GM18870 (cell line): ENCODE results near the gene ABLIM2.
A peak's percentile ranks its signal among the peaks of the same experiment; 100 is the strongest.

Experiments used
- ATAC-seq: cut with Tn5 transposase; IDR thresholded peaks from one replicate; pipeline ENCODE4 v1.9.1; 2021; ENCODE audit warnings: moderate library complexity; ENCODE audit not compliant: unreplicated experiment

Gene ABLIM2

DNA sequence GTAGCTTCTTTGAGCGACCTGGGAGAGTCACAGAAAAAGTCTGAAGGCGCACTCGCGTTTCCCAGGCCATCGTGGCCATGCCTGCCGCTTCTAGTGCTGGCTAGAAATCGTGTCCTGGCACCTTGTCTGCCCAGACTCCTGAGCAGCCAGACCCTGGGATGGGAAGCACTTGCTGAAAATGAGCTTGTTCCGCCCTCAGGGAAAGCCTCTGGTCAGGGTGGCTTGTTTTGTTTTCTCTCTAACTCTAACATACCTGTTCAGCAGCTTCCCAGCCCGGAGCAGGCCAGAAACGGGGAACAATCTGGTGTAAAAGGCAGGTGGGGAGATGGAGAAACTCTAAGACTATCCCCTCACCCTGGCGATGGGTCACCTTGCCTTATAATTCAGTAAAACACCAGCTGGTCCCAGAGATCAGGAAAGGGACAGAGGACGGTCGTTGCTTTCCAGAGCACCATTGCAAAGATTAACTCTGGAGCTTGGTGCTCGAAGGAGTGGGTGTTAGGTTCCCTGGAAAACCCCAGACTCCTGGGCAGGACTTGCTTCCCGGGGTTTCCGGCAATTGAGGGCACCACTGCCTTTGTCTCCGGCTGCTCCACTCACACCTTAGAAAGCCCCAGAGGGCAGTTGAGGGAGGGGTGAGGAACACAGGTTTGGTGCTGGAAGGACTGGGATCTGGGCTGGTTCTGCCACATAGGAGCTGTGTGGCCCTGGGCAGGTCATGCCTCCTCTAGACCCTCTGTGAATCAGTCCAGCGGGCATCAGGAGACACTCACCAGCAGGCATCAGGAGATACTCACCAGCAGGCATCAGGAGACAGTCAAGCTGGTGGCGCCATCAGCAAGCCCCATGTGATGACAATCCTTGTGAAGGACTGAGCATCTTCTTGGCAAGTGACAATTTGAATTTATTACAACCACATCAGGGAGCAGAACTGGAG lies 36.0 kb upstream of the ABLIM2 start:
- ATAC-seq, result no peak

DNA sequence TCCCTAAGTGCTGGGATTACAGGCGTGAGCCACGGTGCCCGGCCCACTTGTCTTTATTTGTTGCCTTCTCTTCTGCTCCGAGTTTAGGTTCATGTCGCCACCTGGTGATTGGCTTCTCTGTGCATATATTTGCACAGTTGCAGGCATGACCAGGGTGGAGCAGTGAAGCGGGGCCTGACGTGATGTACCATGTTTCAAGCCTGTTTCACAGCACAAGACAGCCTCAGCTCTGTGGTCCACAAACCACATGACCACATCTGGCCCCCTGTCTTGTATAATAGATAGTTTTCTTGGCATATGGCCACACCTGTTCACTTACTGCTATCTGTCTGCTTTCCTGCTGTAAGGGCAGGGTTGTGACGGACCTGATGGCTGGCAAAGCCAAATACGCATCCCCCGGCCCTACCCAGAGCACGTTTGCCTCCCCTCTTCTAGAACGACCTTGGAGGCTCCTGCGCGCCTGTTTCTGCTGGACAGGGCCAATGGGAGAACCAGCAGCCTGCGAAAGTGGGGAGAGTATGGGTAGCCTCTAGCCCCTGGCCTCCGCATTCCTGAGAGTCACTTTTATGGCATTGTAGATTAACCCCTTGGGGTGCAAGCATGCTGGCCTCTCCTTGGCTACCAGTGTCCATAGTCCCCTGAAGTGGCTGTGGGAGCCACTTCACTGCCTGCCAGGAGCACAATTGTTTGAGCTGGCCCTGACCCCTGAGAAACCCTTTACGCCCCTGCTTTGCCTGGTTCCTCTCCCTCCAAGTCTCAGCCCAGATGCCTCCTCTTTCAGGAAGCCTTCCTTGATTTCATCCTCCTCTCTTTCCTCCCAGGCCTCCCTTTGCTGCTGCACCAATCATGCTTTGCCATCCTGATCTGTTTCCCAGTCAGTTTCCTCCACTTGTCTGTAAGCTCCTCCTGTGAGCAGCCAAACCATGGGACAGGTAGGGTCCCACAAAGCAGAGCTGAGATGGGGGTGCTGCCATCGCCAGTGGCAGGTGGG lies 34.4 kb upstream of the ABLIM2 start:
- ATAC-seq, result peak; percentile 92

DNA sequence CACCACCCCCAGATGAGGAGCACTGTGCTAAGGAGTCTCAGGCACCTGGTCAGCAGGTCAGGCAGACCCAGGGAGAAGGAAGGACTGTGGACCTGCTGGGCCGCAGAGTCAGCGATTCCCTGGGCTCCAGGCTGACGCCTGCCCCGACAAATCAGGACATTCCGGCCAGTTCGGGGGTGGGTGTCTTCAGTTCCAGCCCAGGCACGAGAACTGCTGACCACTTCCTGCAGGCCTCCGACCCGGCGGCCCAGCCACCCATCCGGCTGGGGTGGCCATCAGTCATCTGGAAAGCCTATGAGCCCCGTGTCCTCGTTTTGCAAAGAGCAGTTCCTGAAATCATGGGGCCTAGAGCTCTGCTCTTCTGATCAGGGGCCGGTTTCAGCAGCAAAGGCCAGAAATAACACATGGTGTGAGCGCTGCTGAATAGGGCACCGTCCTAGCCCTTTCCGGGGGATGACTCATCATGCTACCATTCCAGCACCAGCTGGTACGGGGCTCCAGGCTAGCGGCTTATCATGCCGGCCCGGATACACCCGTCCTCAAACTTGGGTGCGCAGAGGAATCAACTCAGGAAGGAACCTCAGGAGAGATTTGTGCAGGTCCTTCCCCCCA lies 32.6 kb upstream of the ABLIM2 start:
- ATAC-seq, result no peak

DNA sequence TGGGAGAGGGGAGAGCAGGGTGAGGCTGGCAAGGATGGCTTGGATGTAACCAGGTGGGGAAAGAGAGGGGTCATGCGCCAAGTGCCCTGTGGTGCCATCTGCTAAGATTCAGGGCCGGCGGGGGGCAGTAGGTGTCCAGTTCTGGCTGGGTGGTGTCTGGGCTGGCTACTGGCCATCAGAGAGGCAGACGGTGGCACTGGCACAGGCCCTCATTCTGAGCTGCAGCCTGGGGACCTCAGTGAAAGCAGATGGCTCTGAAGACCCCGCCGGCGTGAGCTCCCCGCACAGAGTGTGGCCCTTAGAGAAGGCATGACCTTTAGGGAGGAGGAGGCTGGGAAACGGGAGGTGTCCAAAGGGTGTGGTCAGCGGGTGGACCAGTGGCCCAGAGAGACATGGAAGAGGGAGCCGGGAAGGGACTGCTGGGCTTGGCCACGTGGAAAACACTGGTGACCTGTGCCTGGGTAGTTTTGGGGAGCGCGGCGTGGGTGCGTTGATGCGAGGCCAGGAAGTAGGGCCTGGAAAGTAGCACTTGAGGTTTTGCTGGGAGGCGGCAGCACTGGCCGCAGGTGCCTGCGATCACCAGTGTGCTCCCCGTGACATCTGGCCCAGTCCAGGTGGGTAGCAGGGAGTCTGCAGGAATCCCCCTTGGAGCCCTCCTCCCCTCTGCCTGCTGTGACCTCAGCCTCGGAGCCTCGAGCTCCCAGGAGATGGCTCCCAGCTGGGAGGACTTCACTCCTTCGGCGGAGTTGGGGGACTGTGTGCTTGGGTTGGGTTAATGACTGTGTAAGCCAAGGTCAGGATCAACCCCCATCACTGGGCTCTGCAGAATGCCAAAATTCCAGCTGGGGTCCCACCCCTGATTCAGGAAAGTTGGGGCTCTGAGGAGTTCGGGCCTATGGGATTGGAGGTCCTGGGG lies 31.2 kb upstream of the ABLIM2 start:
- no peak for ATAC-seq

DNA sequence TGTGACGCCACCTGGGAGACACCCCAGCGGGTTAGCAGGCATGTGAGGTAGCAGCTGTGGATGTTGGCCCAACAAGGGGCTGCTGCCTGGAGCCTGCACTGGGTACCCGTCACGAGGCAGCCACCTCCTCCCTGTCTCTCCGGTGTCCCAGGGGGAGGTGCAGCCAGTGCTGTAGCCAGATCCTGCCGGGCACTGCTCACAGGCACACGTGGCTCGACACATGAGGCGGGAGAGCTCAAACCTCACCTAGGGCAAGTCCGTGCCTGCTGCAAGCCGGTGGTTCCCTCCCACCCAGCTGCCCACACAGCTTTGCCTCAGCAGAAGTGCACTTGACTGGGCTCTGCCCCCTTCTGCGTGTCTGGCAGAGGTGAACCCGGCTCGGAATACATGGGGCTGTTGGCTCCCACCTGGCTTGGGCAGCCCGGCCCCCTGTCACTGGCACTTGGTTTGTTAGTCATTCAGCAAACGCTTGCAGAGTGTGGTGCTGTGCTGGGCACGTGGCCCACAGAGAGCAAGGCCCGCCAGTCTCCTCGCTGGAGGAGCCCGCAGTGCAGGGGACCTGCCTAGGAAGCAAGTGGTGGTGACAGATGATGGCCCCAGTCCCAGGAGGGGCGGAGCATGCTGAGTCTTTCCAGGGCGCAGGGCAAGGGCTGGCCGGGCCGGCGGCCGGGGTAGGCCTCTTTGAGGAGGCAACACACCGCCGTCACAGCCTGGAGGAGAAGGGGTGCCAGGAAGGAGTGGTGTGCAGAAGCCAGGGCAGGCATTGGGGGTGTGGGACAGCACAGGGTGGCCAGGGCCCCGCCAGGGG lies 30.3 kb upstream of the ABLIM2 start:
- ATAC-seq, result no peak

DNA sequence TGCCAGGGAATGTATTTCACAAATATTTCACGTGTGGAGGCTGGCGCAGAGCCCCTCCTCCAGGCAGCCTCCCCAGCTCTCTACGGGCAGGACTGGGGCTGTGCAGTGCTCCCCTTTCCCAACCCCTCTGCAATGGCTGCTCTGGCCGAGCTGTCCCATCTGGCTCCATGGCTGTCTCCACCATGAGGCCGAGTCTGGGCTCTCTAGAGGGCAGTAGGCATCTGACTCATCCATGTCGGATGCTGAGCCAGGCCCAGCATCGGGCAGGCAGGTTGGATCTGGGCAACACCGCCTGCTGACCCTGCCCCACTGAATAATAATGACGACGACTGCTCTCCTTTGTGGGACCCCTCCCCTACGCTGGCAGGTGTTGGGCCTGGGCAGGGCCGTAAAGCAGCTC lies 29.5 kb upstream of the ABLIM2 start:
- no peak for ATAC-seq

DNA sequence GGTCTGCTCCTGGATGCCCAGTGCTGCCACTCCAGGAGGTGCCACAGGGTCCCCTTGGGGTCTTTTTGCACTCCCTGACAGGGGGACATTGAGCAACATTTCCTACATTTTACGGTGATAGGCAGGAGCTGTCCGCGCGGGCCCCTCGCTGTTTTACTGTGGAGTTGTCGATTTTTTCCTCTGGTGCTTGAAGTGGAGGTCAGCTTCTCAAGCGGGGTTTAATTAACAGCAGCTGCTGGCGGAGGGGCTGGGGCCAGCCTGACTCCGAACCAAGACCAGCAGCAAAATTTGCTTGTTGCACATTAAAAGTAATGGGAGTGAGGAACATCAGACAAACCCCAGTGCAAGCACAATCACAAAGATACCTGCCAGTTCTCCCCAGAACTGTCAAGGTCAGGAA lies 27.3 kb upstream of the ABLIM2 start:
- ATAC-seq, result no peak

DNA sequence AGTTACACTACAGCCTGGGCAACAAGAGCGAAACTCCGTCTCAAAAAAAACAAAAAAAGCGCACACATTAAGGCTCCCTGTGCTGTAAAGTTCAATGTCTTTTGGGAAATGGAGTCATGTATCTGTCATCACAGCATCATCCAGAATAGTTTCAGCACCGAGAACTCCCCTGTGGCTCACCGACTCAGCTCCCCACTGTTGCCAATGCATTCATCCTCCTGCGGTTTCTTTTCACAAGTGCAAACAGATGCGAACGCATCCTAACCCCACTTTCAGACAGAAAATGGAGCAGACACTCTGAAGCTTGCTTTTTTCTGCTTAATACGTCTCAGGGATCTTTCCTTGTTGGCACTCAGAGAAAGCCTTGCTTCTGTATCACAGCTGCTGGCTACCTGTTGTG lies 26.7 kb upstream of the ABLIM2 start:
- no peak for ATAC-seq

DNA sequence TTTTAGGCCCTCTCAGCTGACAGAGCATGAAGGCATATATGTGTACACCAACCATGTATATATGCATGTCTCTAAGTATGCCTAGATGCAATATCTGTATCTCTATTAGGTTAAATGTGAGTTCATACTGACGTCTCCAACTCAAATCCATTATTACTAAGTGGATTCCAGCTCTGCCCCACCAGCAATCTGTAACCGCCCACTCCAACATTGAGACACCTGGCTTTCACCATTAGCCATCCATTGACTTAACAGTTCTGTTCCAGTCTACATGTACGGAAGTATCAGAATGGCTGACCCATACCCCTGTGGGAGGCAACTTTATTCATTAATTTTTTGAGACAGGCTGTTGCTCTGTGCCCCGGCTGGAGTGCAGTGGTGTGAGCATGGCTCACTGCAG lies 25.4 kb upstream of the ABLIM2 start:
- no peak for ATAC-seq

DNA sequence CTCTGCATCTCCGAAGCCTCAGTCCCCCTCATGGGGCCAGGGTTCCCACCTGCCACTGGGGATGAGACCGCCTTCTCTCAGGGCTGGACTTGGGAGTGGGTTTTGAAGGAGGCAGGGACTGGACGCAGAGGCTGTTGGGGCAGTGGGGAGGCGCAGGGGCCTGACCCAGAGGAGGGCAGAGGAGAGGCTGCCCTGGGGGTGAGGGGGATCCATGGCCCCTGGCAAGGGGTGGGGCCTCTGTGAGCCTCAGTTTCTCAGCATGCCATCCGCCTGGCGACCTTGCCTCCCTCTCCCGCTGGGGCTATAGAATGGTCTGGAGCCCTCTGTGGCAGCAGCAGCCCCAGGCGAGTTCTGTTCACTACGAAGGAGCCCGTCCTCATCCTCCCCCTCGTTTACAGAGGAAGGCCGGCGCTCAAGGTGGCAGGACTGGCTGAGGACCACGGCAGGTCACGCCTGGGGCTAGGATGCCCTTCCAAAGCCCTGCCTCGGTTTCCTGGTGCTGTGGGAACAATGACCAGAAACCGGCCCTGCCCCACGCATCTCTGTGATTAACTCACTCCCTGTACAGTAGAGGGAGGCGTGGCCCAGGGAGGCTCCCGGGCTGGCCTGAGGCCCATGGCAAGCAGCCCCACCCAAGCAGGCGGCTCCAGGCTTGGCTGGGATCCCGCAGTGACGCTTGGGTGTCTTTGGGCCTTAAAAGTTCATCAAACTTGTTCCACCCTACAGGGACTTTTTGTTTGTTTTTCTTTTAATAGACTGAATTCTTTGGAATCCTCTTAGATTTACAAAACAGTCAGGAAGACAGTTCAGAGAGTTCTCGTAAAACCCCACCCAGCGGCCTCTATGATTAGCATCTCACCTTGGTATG lies 24.5 kb upstream of the ABLIM2 start:
- no peak for ATAC-seq

DNA sequence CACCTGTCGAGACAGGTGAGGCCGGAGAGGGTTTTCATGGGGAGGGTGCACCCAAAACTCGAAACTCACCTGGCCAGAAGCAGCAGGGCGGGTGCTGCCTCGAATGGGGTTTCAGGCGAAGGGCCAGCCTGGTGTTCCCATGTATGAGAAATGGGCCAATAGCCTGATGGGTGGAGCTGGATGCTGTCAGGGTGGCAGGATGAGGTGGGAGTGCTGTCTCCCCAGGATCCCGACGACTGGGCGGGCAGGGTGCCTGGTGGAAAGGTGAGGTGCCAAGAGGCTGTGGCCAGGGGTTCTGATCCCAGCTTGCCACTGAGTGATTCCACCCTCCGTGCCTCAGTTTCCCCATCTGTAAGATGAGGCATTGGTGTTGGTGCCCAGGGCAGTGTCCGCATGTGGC lies 23.7 kb upstream of the ABLIM2 start:
- no peak for ATAC-seq

DNA sequence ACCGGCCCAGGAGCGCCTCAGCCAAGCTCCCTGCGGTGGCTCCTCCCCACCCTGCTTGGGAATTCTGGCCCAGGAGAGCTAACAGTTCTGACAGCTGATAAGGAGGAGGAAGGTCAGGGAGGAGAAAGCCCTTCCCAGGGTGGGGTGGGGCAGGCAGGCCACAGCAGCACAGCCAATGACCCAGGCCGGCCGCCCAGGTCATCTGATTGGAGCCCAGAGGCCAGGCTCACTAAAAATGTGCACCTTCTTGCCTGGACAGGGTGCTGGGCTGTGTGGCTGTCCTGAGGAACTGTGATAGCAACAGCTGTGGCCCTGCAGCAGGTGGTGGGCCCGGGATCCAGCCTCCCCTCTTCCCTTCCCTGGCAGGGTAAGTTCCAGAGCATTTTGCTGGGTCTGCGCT lies 23.2 kb upstream of the ABLIM2 start:
- no peak for ATAC-seq

DNA sequence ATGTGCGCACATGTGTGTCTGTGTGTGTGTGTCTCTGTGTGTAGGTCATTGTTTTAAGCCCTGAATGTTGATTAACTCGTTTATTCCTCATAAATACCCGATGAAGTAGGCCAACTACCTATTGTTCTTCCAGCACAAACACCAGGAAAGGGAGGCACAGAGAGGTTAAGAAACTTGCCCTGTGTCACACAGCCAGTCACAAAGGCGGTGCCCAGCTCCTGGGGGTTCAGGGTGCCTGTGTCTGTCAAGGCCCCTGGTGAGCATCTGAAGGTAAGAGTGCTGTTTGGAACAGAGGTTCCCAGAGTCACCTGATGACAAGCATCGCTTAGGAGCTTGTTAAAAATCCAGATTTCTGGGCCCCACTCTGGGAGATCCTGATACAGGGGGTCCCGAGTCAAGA lies 22.5 kb upstream of the ABLIM2 start:
- ATAC-seq, result no peak

DNA sequence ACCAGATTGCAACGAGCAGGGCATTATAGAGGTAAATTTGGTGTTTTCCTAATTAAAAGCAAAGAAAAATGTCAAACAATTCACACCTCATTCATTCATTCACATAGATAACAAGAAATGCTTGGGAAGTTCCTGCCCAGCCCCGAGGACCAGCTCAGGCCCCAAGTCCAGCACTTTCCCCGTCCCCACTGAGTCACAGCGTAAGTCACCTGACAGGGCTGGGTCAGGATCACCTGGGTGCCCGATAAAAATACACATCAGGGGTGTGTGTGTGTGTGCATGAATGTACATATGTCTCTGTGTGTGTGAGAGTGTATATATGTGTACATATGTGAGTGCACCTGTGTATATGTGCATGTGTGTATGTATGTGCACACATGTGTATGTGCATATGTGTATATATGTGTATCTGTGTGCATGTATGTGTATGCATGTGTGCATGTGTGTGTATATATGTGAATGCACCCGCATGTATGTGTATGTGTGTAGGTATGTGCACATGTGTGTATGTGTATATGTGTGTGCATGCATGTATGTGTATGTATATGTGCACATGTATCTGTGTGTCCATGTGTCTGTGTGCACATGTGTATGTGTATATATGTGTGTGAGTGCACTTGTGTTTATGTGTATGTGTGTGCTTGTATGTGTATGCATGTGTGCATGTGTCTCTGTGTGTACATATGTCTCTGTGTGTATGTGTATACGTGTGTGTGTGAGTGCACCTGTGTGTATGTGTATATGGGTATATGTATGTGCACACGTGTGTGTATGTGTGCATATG lies 21.9 kb upstream of the ABLIM2 start:
- ATAC-seq, result no peak

DNA sequence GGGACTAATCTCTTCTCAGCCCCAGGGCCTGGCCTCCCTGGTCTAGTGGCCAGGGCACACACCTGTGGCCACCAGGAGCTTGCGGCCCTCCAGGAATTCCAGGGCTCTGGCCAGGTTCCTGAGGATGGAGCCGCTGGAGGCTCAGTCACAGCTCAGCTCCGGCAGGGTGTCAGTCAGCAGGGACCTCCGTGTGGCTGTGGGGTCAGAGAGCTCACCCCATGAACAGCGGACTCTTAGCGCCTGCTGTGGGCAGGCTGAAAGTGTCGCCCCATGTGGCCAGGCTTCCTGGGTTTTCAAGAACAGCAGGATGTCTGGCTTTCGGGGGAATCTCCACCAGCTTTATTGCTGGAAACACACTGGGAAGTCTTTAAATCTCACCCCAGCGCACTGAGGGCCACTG lies 21.2 kb upstream of the ABLIM2 start:
- no peak for ATAC-seq

DNA sequence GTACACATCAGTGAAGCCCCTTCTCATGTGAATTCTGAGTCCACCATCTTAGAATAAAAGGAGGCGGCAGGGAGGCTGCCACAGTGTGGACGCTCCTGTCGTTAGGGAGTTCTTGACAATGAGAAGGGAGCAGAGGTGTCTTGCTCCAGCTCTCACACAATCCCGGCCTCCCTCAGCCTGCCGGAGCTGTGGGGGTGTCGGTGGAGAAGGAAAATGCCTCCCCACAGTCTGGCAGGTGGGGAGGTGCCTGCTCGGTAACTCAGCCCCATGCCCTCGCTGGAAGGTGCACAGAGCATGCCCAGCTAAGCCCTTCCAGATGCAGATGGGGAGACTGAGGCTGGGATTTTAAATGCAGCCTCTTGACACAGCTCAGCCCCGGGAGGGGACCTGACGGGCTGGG lies 20.5 kb upstream of the ABLIM2 start:
- ATAC-seq, result no peak

DNA sequence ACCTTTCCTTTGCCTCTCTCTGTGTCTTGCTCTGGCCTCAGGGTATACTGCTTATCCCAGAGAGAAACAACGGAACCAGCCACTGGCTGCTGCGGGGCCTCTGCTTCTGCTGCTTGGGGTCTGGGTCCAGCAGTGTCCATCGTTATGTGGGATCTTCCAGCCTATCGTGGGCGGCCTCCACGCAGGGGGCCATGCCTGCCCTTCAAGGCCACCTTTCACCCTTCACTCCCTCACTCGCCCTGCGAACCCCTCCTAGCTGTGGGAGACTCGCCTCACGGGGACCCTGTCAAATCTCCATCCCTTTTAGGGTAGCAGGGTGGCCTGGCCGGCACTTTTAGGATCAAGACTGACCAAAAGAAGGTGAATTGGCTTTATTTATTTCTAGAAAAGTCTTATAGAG lies 19.3 kb upstream of the ABLIM2 start:
- no peak for ATAC-seq

DNA sequence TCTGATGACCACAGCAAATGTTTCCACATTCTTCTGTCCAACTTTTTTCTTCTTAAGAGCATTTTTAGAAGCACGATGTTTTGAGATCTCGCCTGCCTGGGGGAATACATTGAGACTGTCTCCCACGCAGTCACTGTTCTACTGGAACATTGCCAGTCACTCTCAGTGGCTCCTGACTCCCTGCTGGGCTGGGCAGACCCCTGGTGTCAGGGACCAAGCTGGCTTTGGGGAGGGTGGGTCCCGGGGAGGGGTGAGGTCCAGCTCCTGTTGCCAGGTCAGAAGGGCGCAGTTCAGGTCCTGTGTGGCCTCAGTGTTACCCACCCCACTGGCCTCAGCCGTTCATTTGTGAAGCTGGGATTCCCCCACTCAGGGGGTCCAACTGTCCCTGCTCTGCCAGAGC lies 18.9 kb upstream of the ABLIM2 start:
- no peak for ATAC-seq
